Measurements from ENCODE around the gene WIPF3. TPM values are rescaled to one million over a fixed set of nuclear protein-coding genes. Genes with fewer than 3 reads are reported as not detected.

The WIPF3 gene
- total RNA-seq, 1 donor from 2014 or later, result 7.3 TPM

GRCh38 chr7:29835718-29836117 is 29.4 kb downstream of the WIPF3 start:
- peaks cover 16% of the 10 kb centered on the region for H3K9me3 Mint-ChIP-seq
- no peak overlapping the region for H3K4me3 Mint-ChIP-seq
- peaks cover 3% of the 10 kb centered on the region for H3K36me3 Mint-ChIP-seq
- TF ChIP-seq CTCF (IDR thresholded peaks at IDR 0.05; ENCODE audit: unreplicated experiment), result no peak
- no peak overlapping the region for H3K27ac Mint-ChIP-seq
- DNase-seq (ENCODE audit: low spot score in 2 of 2, unreplicated experiment in 2 of 2), result no peak
- peaks cover 6% of the 10 kb centered on the region for H3K4me1 Mint-ChIP-seq
- no peaks in the 10 kb centered on the region for H3K27me3 Mint-ChIP-seq (ENCODE audit: low read depth)

GRCh38 chr7:29839302-29839701 is 33.0 kb downstream of the WIPF3 start:
- H3K27ac Mint-ChIP-seq, result no peak overlapping the region
- peaks cover 10% of the 10 kb centered on the region for H3K4me1 Mint-ChIP-seq
- DNase-seq (ENCODE audit: low spot score in 2 of 2, unreplicated experiment in 2 of 2), result no peak
- no peak overlapping the region for H3K4me3 Mint-ChIP-seq
- H3K9me3 Mint-ChIP-seq, result no peaks in the 10 kb centered on the region
- H3K36me3 Mint-ChIP-seq, result no peaks in the 10 kb centered on the region
- no peaks in the 10 kb centered on the region for H3K27me3 Mint-ChIP-seq (ENCODE audit: low read depth)
- no peak for TF ChIP-seq CTCF (IDR thresholded peaks at IDR 0.05; ENCODE audit: unreplicated experiment)

DNA sequence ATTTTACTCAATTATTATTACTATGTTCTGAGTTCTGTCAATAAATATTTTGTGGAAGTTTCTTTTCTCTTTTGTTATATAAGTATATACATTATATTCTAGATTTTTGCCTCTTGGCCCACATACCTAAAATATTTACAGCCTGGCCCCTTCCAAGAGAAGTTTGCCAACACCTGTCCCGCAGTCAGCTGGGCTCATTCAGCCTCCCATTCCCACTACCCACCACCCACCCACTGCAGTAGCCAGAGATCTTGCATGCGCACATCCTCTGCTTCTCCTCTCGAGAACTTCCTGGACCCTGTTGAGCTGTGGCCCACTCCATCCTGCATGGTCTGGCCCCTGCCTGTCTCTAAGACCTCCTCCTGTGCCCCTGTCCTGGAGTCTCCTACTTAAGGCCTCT is 33.6 kb downstream of the WIPF3 start:
- Mint-ChIP-seq H3K27ac (no peak overlapping the region), H3K4me1 (peaks cover 10% of the 10 kb centered on the region), H3K36me3 (no peaks in the 10 kb centered on the region), H3K9me3 (no peaks in the 10 kb centered on the region), H3K27me3 (ENCODE audit: low read depth) (no peaks in the 10 kb centered on the region), H3K4me3 (no peak overlapping the region)
- DNase-seq (ENCODE audit: low spot score in 2 of 2, unreplicated experiment in 2 of 2), result no peak
- TF ChIP-seq CTCF (IDR thresholded peaks at IDR 0.05; ENCODE audit: unreplicated experiment), result no peak

- H3K4me3 Mint-ChIP-seq, result no peak overlapping the region
- DNase-seq (ENCODE audit: low spot score in 2 of 2, unreplicated experiment in 2 of 2), result no peak
- no peaks in the 10 kb centered on the region for H3K9me3 Mint-ChIP-seq
- H3K27ac Mint-ChIP-seq, result no peak overlapping the region
- no peaks in the 10 kb centered on the region for H3K36me3 Mint-ChIP-seq
- peak; percentile 36 for TF ChIP-seq CTCF (IDR thresholded peaks at IDR 0.05; ENCODE audit: unreplicated experiment)
- H3K27me3 Mint-ChIP-seq (ENCODE audit: low read depth), result no peaks in the 10 kb centered on the region
- H3K4me1 Mint-ChIP-seq, result peaks cover 10% of the 10 kb centered on the region
Measured at GRCh38 chr7:29840701-29841100, 34.4 kb downstream of the WIPF3 start.

- H3K9me3 Mint-ChIP-seq, result no peaks in the 10 kb centered on the region
- no peak for DNase-seq (ENCODE audit: low spot score in 2 of 2, unreplicated experiment in 2 of 2)
- no peaks in the 10 kb centered on the region for H3K27me3 Mint-ChIP-seq (ENCODE audit: low read depth)
- H3K36me3 Mint-ChIP-seq, result no peaks in the 10 kb centered on the region
- H3K27ac Mint-ChIP-seq, result no peak overlapping the region
- no peak overlapping the region for H3K4me3 Mint-ChIP-seq
- H3K4me1 Mint-ChIP-seq, result peaks cover 10% of the 10 kb centered on the region
- no peak for TF ChIP-seq CTCF (IDR thresholded peaks at IDR 0.05; ENCODE audit: unreplicated experiment)
Measured at GRCh38 chr7:29841926-29842701, 35.8 kb downstream of the WIPF3 start.

All from mesothelial cell of epicardium (in vitro differentiated cells).